ENCODE results near the gene NKAPL. TPM values are rescaled to one million over a fixed set of nuclear protein-coding genes. Genes with fewer than 3 reads are reported as not detected.

The NKAPL gene
- polyA plus RNA-seq, 2 of the 4 experiments (the other 2 are of a cell fraction), result not detected

- TF ChIP-seq SREBF2 (IDR thresholded peaks at IDR 0.05), result no peak
- TF ChIP-seq HMGXB4 (CRISPR knock-in tag; IDR thresholded peaks at IDR 0.05; ENCODE audit: borderline replicate concordance), result no peak
- peak; percentile 46 for TF ChIP-seq PHF8 (IDR thresholded peaks at IDR 0.05; ENCODE audit: borderline replicate concordance, low read depth)
- no peak for TF ChIP-seq HEYL (CRISPR knock-in tag; IDR thresholded peaks at IDR 0.05)
- TF ChIP-seq FOSL2 (IDR thresholded peaks at IDR 0.05), result no peak
- no peak for TF ChIP-seq FOSL2 (CRISPR knock-in tag; IDR thresholded peaks at IDR 0.05)
- TF ChIP-seq ESRRA (IDR thresholded peaks at IDR 0.05; ENCODE audit: borderline replicate concordance, low read length), result no peak
- no peak for TF ChIP-seq ZFP36 (IDR thresholded peaks at IDR 0.05; ENCODE audit: borderline replicate concordance, partially characterized antibody)
- TF ChIP-seq CEBPB (IDR thresholded peaks at IDR 0.05), result no peak
- TF ChIP-seq KDM1A (IDR thresholded peaks at IDR 0.05; ENCODE audit: low read depth), result no peak
- TF ChIP-seq ELK1 (IDR thresholded peaks at IDR 0.05; ENCODE audit: low read depth, low read length), result no peak
- TF ChIP-seq POLR2AphosphoS2 (conservative IDR thresholded peaks at IDR 0.05; ENCODE audit: low read length), result no peak
- TF ChIP-seq RFX5 (IDR thresholded peaks at IDR 0.05), result no peak
- TF ChIP-seq HES2 (IDR thresholded peaks at IDR 0.05), result no peak
- TF ChIP-seq MYC (IDR thresholded peaks at IDR 0.05; ENCODE audit: borderline replicate concordance, low read length), result no peak
- peak in 1 of 2 experiments; percentile 68; a peak in 2 of 5 replicates for TF ChIP-seq JUN (IDR thresholded peaks at IDR 0.05)
- TF ChIP-seq ZNF302 (CRISPR knock-in tag; IDR thresholded peaks at IDR 0.05), result no peak
- peak; percentile 42; the same call in 1 of the 2 replicates for TF ChIP-seq MAX (IDR thresholded peaks at IDR 0.05)
- no peak for TF ChIP-seq PBX3 (IDR thresholded peaks at IDR 0.05)
- TF ChIP-seq KDM5A (IDR thresholded peaks at IDR 0.05), result no peak
- no peak; the same call in 1 of the 2 replicates for TF ChIP-seq E2F6 (IDR thresholded peaks at IDR 0.05; ENCODE audit: borderline replicate concordance, low read depth)
- no peak for TF ChIP-seq EP300 (IDR thresholded peaks at IDR 0.05)
Measured at GRCh38 chr6:28281288-28282064, 22.4 kb downstream of the NKAPL start, which contains the start of gene PGBD1 (continued).

GRCh38 chr6:28282926-28283325, 23.8 kb downstream of the NKAPL start:
- no peak for ATAC-seq
- Histone ChIP-seq H3K4me2 (no peak overlapping the region), H3K9me3 (no peaks in the 10 kb centered on the region), H3K27ac (no peak overlapping the region), H3K4me3 (no peak overlapping the region), H3K4me1 (0 out of 3 replicates have a peak, but pooled peaks cover 3% of the 10 kb centered on the region)
- TF ChIP-seq HEYL (CRISPR knock-in tag; IDR thresholded peaks at IDR 0.05), result no peak
- WGBS (ENCODE audit: missing lambda C conversion rate), result 100% methylated on average over 2 of the region's 2 CpGs
- FAIRE-seq, result no peak
- CTCF ChIA-PET, result no interaction called here
- POLR2A ChIA-PET, result no interaction called here
- peak in 1 of 2 experiments; percentile 25 for DNase-seq (ENCODE audit: low read depth in 1 of 2, low spot score in 1 of 2)

Data from A549 (cell line).